ENCODE results near the gene SYT3.

DNA sequence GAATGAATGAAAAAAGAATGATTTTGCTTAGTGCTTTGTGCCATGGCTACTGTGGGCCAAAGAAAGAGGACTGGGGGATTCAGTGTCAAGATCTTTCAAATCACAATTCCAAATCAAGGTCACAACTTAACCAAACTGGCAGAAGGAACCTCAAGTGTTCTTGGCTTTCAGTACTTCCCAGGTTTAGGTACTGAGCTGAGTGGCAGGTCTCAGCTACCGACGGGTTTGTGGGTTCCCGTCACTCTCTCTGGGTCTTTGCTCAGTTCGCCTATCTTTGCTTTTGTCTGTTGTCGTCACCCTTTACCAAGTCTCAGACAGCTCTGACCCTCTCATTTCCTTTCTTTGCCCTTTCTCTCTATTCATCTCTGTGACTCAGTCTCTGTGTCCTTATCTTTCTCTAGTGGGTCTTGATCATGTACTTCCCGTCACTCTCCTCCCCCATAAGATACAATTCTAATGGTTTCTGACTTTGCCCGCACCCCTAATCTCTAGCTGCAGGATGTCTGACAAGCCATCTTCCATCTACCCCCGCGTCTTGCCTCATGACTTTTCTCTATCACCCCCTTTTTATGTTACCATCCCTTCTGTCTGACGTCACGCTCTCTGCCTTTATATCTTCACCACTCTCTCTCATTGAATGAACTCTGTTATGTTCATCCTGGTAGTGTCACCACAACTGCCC lies 38.1 kb downstream of the SYT3 start:
- TF ChIP-seq, protein P1, sequence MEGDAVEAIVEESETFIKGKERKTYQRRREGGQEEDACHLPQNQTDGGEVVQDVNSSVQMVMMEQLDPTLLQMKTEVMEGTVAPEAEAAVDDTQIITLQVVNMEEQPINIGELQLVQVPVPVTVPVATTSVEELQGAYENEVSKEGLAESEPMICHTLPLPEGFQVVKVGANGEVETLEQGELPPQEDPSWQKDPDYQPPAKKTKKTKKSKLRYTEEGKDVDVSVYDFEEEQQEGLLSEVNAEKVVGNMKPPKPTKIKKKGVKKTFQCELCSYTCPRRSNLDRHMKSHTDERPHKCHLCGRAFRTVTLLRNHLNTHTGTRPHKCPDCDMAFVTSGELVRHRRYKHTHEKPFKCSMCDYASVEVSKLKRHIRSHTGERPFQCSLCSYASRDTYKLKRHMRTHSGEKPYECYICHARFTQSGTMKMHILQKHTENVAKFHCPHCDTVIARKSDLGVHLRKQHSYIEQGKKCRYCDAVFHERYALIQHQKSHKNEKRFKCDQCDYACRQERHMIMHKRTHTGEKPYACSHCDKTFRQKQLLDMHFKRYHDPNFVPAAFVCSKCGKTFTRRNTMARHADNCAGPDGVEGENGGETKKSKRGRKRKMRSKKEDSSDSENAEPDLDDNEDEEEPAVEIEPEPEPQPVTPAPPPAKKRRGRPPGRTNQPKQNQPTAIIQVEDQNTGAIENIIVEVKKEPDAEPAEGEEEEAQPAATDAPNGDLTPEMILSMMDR (IDR thresholded peaks at IDR 0.05), result no peak
- no peak for TF ChIP-seq POLR2AphosphoS5 (IDR thresholded peaks at IDR 0.05; ENCODE audit: insufficient read depth in 1 of 2, low read depth in 1 of 2)
